ENCODE data around the gene DSPP. TPM values are rescaled to one million over a fixed set of nuclear protein-coding genes. Genes with fewer than 3 reads are reported as not detected.

Gene DSPP
- total RNA-seq, 1 experiment from 2014 or later: not detected

DNA sequence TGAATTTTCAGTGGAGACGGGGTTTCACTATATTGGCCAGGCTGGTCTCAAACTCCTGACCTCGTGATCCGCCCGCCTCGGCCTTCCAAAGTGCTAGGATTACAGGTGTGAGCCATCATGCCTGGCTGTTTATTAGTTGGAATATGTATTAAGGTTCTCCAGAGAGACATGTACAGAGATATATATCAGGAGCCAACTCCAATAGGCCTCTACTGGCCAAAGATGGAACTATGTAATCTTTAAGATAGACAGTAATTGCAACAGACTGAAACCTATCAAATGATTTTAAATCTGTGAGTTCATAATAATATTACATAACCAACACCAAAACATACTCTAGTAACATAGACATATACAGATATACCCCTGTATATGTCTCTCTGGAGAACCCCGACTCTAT, 36.0 kb downstream of the DSPP start:
- H4K8ac ChIP-seq (replicated peaks; ENCODE audit: insufficient read length, low read depth, low read length): no peak overlapping the region
- H4K91ac ChIP-seq (ENCODE audit: insufficient read length, low read depth, low read length): no peak overlapping the region
- no CpG with 5 or more reads among the region's 6 CpGs for WGBS (ENCODE audit: extremely low coverage, insufficient read length, low lambda C conversion rate)
- H3K9me3 Mint-ChIP-seq: peaks cover 0 to 1% of the 10 kb centered on the region in 2 experiments; a peak in 3 of 5 replicates
- no peak overlapping the region for H4K5ac ChIP-seq (ENCODE audit: insufficient read length, low read depth, low read length)
- H3K4me2 ChIP-seq (ENCODE audit: insufficient read depth, insufficient read length, low read length): no peak overlapping the region
- H3K9me3 ChIP-seq (ENCODE audit: control insufficient read depth, low read depth, low read length): no peaks in the 10 kb centered on the region
- H3K27ac ChIP-seq (ENCODE audit: insufficient read length, low read depth, low read length): no peak overlapping the region
- no peak overlapping the region for H2BK120ac ChIP-seq (ENCODE audit: low read depth, low read length, poor library complexity, severe bottlenecking)
- no peak overlapping the region for H3K4me3 Mint-ChIP-seq
- no peak overlapping the region for H2BK5ac ChIP-seq (ENCODE audit: insufficient read length, low read length)
- no peak overlapping the region for H3K9ac ChIP-seq (ENCODE audit: extremely low read depth, insufficient read length, low read length)
- H3K79me2 ChIP-seq (ENCODE audit: insufficient read depth, low read length): no peaks in the 10 kb centered on the region
- H3K27me3 Mint-ChIP-seq (ENCODE audit: low read depth): no peaks in the 10 kb centered on the region; the same call in 1 of the 2 replicates
- H2BK12ac ChIP-seq (ENCODE audit: insufficient read length, low read depth, low read length): no peak overlapping the region
- H3K23ac ChIP-seq (ENCODE audit: insufficient read length, low read depth, low read length): no peak overlapping the region
- no peak overlapping the region for H3T11ph ChIP-seq (ENCODE audit: low read length)
- no peaks in the 10 kb centered on the region for H3K23me2 ChIP-seq (ENCODE audit: insufficient read length, low read depth, low read length, poor library complexity, severe bottlenecking)
- no peak overlapping the region for H3K27ac Mint-ChIP-seq
- H4K20me1 ChIP-seq (ENCODE audit: control insufficient read depth, insufficient read depth, insufficient read length): no peaks in the 10 kb centered on the region
- H2BK15ac ChIP-seq (ENCODE audit: low read depth, low read length): no peak overlapping the region
- no peaks in the 10 kb centered on the region for H3K4me1 Mint-ChIP-seq
- no peak overlapping the region for H2BK20ac ChIP-seq (ENCODE audit: low read depth, low read length, poor library complexity, severe bottlenecking)
- H2AFZ ChIP-seq (ENCODE audit: low read length): no peak overlapping the region
- no peaks in the 10 kb centered on the region for H3K4me1 ChIP-seq (ENCODE audit: insufficient read depth, low read length)
- no peak overlapping the region for H3K56ac ChIP-seq (ENCODE audit: insufficient read length, low read depth, low read length)
- no peak overlapping the region for H3K4ac ChIP-seq (ENCODE audit: low read depth, low read length)
- H2AK5ac ChIP-seq (ENCODE audit: insufficient read length, low read length): no peak overlapping the region
- no peaks in the 10 kb centered on the region for H3K27me3 ChIP-seq (ENCODE audit: insufficient read depth, low read length)
- DNase-seq: no peak
- TF ChIP-seq, protein P1, sequence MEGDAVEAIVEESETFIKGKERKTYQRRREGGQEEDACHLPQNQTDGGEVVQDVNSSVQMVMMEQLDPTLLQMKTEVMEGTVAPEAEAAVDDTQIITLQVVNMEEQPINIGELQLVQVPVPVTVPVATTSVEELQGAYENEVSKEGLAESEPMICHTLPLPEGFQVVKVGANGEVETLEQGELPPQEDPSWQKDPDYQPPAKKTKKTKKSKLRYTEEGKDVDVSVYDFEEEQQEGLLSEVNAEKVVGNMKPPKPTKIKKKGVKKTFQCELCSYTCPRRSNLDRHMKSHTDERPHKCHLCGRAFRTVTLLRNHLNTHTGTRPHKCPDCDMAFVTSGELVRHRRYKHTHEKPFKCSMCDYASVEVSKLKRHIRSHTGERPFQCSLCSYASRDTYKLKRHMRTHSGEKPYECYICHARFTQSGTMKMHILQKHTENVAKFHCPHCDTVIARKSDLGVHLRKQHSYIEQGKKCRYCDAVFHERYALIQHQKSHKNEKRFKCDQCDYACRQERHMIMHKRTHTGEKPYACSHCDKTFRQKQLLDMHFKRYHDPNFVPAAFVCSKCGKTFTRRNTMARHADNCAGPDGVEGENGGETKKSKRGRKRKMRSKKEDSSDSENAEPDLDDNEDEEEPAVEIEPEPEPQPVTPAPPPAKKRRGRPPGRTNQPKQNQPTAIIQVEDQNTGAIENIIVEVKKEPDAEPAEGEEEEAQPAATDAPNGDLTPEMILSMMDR (conservative IDR thresholded peaks at IDR 0.05): no peak; the same call in 2 of the 3 replicates
- no peak overlapping the region for H3K14ac ChIP-seq (ENCODE audit: insufficient read depth, low read length)
- no peaks in the 10 kb centered on the region for H3K79me1 ChIP-seq (ENCODE audit: insufficient read depth, low read depth, low read length, poor library complexity, severe bottlenecking)
- no peak overlapping the region for H3K18ac ChIP-seq (ENCODE audit: insufficient read length, low read depth, low read length)
- peaks cover 0 to 1% (median under 1%) of the 10 kb centered on the region in 3 experiments; a peak in 2 of 7 replicates for H3K36me3 Mint-ChIP-seq (ENCODE audit: insufficient read depth in 1 of 3, low read depth in 3 of 3)
